Stimulated activated CD4-positive, alpha-beta T cell treated with anti-CD3 and anti-CD28 coated beads, Interleukin-15, amount 100 ng/mL, for 48 hours (primary cell): ENCODE results near the gene EME1.

Source experiments
- DNase-seq, 2 donors: peaks; one replicate each; pipeline ENCODE4 v3.0.0-alpha.2; 2020; ENCODE audit warnings: low read depth in 2 of 2

Gene EME1

GRCh38 chr17:50363217-50364060 is 9.6 kb upstream of the EME1 start:
- no peak for DNase-seq

- DNase-seq, result no peak
Measured at GRCh38 chr17:50364061-50364458, 9.0 kb upstream of the EME1 start.

- no peak for DNase-seq
Measured at GRCh38 chr17:50364715-50365114, 8.3 kb upstream of the EME1 start.

- no peak for DNase-seq
Measured at GRCh38 chr17:50365165-50365564, 7.9 kb upstream of the EME1 start.

- no peak for DNase-seq
Measured at GRCh38 chr17:50365649-50366393, 7.2 kb upstream of the EME1 start.

- DNase-seq, result no peak
Measured at GRCh38 chr17:50367401-50367800, 5.6 kb upstream of the EME1 start.

GRCh38 chr17:50370052-50370451 is 3.0 kb upstream of the EME1 start:
- no peak for DNase-seq

- DNase-seq, result no peak
Measured at GRCh38 chr17:50371526-50371925, 1.5 kb upstream of the EME1 start.

GRCh38 chr17:50372222-50372757 is 739 bp upstream of the EME1 start:
- DNase-seq, result no peak

- no peak for DNase-seq
Measured at GRCh38 chr17:50373705-50374104, 676 bp downstream of the EME1 start.

- no peak for DNase-seq
Measured at GRCh38 chr17:50375858-50376538, 3.0 kb downstream of the EME1 start.

GRCh38 chr17:50379351-50380132 is 6.5 kb downstream of the EME1 start:
- no peak for DNase-seq

GRCh38 chr17:50380369-50381259 is 7.6 kb downstream of the EME1 start:
- no peak for DNase-seq

- DNase-seq, result no peak
Measured at GRCh38 chr17:50381260-50381815, 8.3 kb downstream of the EME1 start.

GRCh38 chr17:50381920-50382319 is 8.9 kb downstream of the EME1 start:
- DNase-seq, result no peak

GRCh38 chr17:50382931-50383330 is 9.9 kb downstream of the EME1 start:
- no peak for DNase-seq

GRCh38 chr17:50386510-50386909 is 13.5 kb downstream of the EME1 start:
- DNase-seq, result no peak

GRCh38 chr17:50388728-50389127 is 15.7 kb downstream of the EME1 start:
- no peak for DNase-seq

GRCh38 chr17:50389534-50389933 is 16.5 kb downstream of the EME1 start:
- DNase-seq, result no peak

GRCh38 chr17:50392621-50393020 is 19.6 kb downstream of the EME1 start:
- DNase-seq, result no peak
